HUES64 (cell line): Measurements from ENCODE around the gene CMTM4.
"Not testable (repeated sequence)": the region's sequence is repeated elsewhere in the genome, so short reads cannot be mapped to it uniquely, and the experiment has no call there.

Experiments used
- H3K27ac ChIP-seq: 2 replicates; pipeline ENCODE4 v1.7.0; 2013; ENCODE audit warnings: low read depth, low read length, inconsistent platforms
- H3K27me3 ChIP-seq: 2 replicates; pipeline ENCODE4 v1.6.1; 2013; ENCODE audit warnings: mild to moderate bottlenecking, low read length; ENCODE audit not compliant: insufficient read depth
- H3K36me3 ChIP-seq: 2 replicates; pipeline ENCODE4 v1.6.1; 2013; ENCODE audit warnings: mild to moderate bottlenecking, low read length; ENCODE audit not compliant: insufficient read depth
- H3K4me1 ChIP-seq: 2 replicates; pipeline ENCODE4 v1.6.1; 2013; ENCODE audit warnings: mild to moderate bottlenecking, low read length, moderate library complexity; ENCODE audit not compliant: insufficient read depth
- H3K4me3 ChIP-seq: 2 replicates; pipeline ENCODE4 v1.5.1; 2013; ENCODE audit warnings: mild to moderate bottlenecking, low read length, moderate library complexity
- H3K9ac ChIP-seq: 2 replicates; pipeline ENCODE4 v1.6.1; 2013; ENCODE audit warnings: mild to moderate bottlenecking, low read depth, low read length
- H3K9me3 ChIP-seq: 2 replicates; pipeline ENCODE4 v1.6.1; 2013; ENCODE audit warnings: low read depth, low read length; ENCODE audit not compliant: insufficient read depth
- WGBS: fragments of 150-250, 120-280 bp; methylation state at CpG from one replicate; pipeline ENCODE4 v1.1.7; 2013; ENCODE audit warnings: missing lambda C conversion rate; 5-methylcytosine and 5-hydroxymethylcytosine counted together

CMTM4 gene

GRCh38 chr16:66572356-66572755 is 124.2 kb downstream of the CMTM4 start:
- Histone ChIP-seq H3K27ac (no peak overlapping the region), H3K9ac (no peak overlapping the region), H3K4me3 (no peak overlapping the region), H3K4me1 (no peaks in the 10 kb centered on the region), H3K27me3 (peaks cover 7% of the 10 kb centered on the region), H3K36me3 (no peaks in the 10 kb centered on the region), H3K9me3 (no peaks in the 10 kb centered on the region)
- WGBS, result 89% methylated on average over 2 of the region's 2 CpGs

- Histone ChIP-seq H3K9me3 (no peaks in the 10 kb centered on the region), H3K27me3 (no peaks in the 10 kb centered on the region), H3K4me3 (no peak overlapping the region), H3K9ac (no peak overlapping the region), H3K4me1 (no peaks in the 10 kb centered on the region), H3K27ac (no peak overlapping the region), H3K36me3 (no peaks in the 10 kb centered on the region)
- WGBS, result 92% methylated on average over 3 of the region's 3 CpGs
Measured at GRCh38 chr16:66569827-66570405, 126.6 kb downstream of the CMTM4 start.

- Histone ChIP-seq H3K4me3 (no peak overlapping the region), H3K4me1 (no peaks in the 10 kb centered on the region), H3K9ac (no peak overlapping the region), H3K36me3 (no peaks in the 10 kb centered on the region), H3K27me3 (no peaks in the 10 kb centered on the region), H3K9me3 (no peaks in the 10 kb centered on the region), H3K27ac (no peak overlapping the region)
- 100% methylated on average over 1 of the region's 1 CpG for WGBS
Measured at GRCh38 chr16:66569131-66569530, 127.4 kb downstream of the CMTM4 start.

- H3K36me3 ChIP-seq, result peaks cover 6% of the 10 kb centered on the region; the same call in 1 of the 2 replicates
- no peak overlapping the region for H3K4me3 ChIP-seq
- H3K9me3 ChIP-seq, result no peaks in the 10 kb centered on the region
- H3K27ac ChIP-seq, result no peak overlapping the region
- no peaks in the 10 kb centered on the region for H3K27me3 ChIP-seq
- H3K4me1 ChIP-seq, result no peaks in the 10 kb centered on the region
- no peak overlapping the region for H3K9ac ChIP-seq
- WGBS, result 93% methylated on average over 2 of the region's 2 CpGs
Measured at GRCh38 chr16:66568355-66568754, 128.2 kb downstream of the CMTM4 start.

GRCh38 chr16:66567270-66567669 is 129.3 kb downstream of the CMTM4 start:
- not testable (repeated sequence) for H3K27ac ChIP-seq, H3K4me3 ChIP-seq, H3K9ac ChIP-seq, H3K36me3 ChIP-seq, H3K27me3 ChIP-seq, H3K4me1 ChIP-seq, H3K9me3 ChIP-seq
- 100% methylated on average over 1 of the region's 3 CpGs for WGBS

GRCh38 chr16:66566051-66566901 is 130.3 kb downstream of the CMTM4 start, which contains the start of gene CMTM1:
Gene CMTM1, plus strand, starts transcription at chr16:66566439. Its CDS starts 75 bp downstream, at chr16:66566514.
- Histone ChIP-seq H3K27me3 (no peaks in the 10 kb centered on the region), H3K9ac (no peak within 1 kb of the TSS), H3K4me3 (no peak within 1 kb of the TSS), H3K27ac (no peak within 1 kb of the TSS), H3K36me3 (peaks cover 6% of the 10 kb centered on the region; the same call in 1 of the 2 replicates), H3K9me3 (no peaks in the 10 kb centered on the region), H3K4me1 (no peaks in the 10 kb centered on the region)
- WGBS, result 94% methylated on average over 54 of the region's 54 CpGs
